GM18517 (cell line): ENCODE results near the gene SLC25A41.

Experiments used
- ATAC-seq: cut with Tn5 transposase; IDR thresholded peaks from one replicate; pipeline ENCODE4 v1.9.1; 2021; ENCODE audit warnings: mild to moderate bottlenecking, moderate library complexity; ENCODE audit not compliant: unreplicated experiment

The SLC25A41 gene

DNA sequence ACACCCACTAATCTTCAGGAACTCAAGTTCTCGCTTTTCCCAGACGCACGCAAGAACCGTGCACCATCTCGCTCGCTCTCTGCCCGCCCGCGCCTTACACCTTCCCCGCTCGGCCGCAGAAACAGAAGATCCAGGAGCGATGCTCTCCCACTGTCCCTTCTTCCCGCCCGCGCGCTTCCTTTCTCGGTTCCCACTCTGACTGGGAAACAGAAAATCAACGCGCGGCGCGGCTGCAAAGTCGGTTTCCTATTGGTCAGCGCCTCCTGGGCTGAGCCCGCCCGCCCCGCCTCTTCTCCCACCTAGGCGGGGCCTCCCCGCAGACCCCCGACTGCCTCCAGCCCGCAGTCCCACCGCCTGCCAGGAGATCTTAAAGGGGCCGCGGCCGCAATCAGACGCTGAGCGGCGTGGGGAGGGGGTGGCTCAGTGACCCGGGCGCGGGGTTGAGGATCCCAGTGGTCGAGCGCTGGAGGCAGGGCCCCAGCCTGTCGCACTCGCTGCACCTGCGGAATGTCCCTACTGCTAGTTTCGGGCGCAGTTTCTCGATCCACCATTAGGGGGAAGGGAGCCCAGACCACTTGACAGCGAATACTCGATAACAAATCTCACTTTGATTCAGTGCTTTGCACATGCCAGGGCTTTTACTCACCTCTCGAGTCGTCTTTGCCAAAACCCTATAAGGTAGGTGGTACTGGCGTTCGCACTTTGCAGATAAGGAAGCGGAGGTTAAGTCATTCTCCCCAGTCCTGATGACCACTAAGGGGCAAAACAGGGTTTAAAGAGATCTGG, 26.7 kb upstream of the SLC25A41 start:
- peak; percentile 72 for ATAC-seq

DNA sequence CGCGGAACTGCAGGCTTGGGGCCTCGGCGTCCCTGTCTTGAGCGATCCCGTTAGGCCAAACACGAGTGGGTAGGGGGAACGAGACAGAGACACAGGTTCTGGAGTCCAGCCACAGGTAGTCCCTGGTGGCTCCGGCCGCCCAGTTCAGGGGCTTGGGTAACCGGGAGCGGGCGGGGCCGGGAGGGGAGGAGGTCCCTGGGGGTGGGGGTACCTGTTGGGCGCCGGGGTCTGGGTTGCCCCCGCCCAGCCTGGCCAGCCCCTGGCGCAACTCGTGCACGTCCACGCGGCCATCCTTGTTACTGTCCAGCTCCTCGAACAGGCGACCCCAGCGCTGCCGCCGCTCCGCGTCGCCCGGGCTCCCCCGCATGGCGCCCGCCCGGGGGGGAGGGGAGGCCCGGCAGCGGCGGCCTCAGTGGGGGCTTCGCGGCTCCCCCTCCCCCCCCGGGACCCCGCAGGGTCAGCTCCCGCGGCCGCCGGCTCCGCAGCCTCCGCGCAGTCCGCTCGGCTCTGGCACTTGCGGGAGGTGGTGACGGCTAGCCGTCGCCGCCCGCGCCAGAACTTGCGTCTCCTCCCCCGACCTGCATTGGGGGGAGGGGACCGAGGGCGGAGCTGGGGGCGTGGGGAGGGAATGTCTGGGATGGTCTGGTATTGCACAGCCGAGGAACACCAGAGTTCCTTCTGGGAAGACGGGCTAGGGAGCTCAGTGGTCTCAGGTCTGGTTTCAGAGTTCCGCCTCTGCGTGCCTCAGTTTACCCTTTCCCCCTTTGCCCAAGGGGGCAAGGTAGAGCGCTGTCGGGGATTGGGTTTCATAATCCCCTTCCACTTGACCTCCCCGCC, 25.9 kb upstream of the SLC25A41 start, which contains the start of gene SLC25A23:
TSS of gene SLC25A23 (minus strand) at position 531 of the 837 bp plus-strand sequence. CDS start at position 367, 164 bp downstream.
- ATAC-seq = peak; percentile 15

DNA sequence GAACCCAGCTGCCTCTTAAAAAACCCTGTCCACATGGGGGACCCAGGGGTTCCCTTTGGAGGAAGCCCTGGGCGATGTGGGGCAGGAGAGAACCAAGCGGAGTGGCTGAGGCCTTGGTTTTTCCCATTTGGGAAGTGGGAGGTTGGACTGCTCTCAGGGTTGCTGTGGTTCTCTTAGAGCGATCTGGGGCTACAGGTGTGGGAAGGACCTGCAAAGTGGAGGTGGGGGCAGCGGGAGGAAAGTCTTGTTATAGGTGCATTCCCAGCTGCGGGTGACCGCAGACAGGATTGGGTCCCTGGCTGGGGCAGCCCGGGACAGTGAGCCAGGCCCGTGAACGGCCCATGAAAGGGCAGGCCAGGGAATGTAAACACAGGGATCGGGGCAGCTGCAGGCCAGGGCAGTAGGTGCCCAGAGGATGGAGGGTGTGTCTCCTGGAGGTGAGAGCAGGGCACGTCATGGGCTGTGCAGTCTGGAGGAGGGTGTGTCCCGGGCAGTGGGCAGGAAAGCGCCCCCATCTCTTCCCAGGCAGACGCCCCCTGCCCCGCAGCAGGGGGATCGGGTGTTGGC, 25.2 kb upstream of the SLC25A41 start:
- no peak for ATAC-seq

DNA sequence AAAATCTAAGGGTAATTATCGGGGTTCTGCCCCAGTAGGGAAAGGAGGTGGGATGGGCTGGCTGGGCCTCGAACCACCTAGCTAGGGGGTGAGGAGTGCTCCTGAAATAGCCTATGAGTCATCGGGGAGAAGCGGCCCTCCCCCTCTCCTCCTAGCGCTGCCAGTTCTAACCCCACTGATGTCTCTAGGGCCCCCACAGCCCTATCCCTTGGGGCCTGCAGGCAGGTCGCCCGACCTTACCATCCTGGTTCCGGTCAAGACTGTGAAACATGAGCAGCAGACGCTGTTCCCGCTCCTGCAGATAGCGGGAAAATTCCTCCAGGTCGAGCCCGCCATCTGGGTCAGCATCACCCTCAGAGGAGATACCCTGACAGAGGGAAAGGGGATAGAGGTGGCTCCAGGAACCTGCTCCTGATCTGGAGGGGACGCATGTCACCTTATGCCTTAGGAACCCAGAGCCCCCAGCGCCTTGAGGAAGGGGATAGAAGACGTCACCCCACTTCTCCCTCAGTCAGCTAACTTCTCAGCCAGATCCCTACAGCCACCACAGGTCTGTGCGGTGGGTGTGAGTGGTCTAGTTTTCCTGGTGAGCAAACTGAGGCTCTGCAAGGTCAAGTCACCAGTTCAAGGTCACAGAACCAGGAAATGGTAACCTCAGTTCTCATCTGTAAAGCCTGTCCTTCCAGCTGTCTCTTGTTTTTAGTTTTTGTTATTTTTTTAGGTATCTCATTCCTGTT, 24.6 kb upstream of the SLC25A41 start:
- ATAC-seq = no peak

DNA sequence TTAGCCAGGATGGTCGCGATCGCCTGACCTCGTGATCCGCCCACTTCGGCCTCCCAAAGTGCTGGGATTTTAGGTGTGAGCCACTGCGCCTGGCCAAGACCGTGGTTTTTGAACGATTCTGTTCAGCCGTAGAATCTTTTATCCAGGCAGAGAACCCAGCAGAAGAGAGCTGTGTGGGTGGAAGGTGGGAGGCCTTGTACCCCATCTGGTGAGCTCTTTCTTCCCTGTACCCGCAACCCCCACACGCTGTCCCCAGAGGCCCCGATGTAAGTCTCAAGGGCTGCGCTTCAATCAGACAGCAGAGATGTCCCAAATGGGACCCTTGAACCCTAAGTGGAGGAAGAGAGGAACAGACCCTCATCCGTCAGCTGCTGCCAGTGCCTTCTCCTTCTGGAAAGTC, 22.4 kb upstream of the SLC25A41 start:
- ATAC-seq = no peak

DNA sequence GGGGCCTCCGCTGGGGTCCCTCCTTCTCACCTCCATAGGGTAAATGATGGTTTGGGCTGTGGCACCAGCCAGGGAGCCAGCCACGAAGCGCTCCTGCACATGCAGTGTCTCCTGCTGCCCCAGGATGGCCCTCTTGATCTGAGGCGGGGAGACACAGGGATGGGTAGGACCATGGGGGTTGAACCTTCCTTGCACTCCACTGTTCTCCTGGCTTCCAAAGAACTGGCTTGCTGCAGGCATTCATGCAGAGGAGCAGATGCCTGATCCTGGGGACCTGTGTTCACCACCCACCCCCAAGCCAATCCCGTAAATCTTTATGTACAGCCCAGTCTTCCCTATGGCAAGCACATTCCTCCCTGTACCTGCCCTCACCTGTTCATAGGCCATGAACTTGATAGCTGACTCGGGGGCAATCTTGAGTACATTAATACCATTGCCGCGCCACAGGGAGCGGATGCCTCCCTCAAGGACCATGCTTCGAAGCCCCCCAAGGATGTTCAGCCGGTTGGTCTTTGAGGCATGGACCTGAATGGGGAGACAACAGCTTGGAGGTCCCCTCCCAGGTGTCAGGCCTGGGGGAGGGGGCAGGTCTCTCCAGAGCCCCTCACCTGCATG, 20.5 kb upstream of the SLC25A41 start:
- ATAC-seq = no peak

DNA sequence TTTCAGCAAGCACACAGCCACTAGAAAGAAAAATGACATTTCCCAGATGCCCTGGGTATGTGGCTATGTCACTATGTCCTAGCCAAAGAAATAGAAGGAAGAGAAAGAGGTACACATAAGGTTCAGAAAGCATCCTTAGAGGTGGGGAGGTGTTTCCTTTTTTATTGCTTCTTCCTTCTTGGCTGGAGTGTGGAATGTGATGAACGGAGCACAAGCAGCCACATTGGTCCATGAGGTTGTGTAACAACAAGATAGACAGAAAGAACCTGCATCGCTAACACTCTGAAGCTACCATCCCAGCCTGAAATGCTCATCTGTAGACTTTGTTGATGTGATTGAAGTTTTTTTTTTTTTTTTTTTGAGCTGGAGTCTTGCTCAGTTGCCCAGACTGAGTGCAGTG, 19.3 kb upstream of the SLC25A41 start:
- ATAC-seq = no peak

DNA sequence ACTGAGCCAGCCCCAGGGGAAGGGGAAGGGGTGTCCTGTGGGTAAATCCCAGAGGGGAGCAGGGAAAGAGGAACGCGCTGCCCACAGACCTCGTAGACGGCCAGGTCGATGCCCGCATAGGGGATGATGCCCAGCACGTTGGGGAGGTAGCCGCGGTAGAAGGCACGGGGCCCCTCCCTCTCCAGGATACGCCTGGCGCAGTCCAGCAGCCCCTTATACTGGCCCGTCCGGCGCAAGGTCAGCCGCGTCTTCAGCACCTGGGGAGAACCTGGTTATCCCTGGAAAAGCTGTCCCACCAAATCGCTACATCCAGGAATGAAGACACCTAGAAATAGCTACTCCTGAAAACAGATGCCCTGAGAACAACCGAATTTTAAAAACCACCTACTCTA, 18.7 kb upstream of the SLC25A41 start:
- ATAC-seq = no peak

DNA sequence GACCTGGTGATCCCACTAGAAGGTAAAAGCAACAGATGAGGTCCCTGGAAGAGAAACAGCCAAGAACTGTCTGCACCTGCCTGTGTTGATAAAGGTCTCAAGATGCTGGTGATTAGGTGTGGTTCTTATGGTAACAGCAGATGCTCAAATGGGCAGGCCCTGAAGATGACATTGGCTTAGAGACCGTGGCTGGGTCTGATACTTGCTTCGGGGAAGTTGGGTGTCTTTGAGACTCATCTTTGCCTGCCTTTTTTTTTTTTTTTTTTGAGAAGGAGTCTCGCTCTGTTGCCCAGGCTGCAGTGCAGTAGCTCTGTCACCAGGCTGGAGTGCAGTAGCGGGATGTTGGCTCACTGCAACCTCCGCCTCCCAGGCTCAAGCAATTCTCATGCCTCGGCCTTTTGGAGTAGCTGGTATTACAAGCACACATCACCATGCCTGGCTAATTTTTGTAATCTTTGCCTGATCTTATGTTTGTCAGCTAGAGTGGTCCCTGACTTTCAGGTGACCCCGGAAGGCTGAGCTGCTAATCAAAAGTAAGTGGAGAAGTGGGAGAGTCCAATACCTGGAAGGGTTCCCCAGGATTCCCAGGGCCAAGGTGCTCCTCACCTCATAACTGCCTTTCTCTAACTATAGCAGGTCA, 18.1 kb upstream of the SLC25A41 start:
- ATAC-seq = no peak

DNA sequence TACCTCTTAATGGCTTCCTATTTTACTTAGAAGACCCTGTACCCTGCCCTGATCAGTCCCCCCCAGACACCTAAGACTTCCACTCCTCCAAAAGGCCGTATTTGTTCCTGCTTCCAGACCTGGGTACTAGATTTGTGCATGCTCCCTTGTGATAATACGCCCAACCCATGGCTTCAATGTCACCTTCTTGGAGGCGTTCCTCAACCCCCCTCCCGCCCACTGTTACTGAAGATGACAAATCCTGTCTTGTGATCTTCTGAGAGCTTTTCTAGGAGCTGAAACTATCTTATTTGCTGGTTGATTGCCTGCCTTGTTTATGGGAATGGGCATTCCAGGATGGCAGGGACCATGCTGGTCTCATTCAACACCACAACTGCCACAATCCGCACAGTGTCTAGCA, 16.6 kb upstream of the SLC25A41 start:
- no peak for ATAC-seq

DNA sequence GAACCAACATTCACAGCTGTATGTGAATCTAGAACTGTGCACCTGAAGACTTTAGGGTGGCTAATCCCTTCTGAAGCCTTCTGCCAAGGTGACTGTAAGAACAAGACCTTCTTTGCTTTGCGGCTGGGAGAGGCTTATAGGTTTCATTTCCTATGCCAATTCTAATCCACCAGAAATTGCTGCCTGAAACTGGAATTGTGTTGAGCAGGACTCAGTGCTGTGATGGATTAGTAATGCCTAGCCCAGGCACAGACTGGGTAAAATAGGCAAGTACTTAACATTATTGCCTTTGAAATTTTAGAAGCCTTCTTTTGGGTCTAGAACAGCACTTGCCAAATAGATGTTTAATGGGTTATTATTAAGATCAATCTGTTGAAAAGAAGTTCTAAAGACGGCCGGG, 14.5 kb upstream of the SLC25A41 start:
- no peak for ATAC-seq

DNA sequence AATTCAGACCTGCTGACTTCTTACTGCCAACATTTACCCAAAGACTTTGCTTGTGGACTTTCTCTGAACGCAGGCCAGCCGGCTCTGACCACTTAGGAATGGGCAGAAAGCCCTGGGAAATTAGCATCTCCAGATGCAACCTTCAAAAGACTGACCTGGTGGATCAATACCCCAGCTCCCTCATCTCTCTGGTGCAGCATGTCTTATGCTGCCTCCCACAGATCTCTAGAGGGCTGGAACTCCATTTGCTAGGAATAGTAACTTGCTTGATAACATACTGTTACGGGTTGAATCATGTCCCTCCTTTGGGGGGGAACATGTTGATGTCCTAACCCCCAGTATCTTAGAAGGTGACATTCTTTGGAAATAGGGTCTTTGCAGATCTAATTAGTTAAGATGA, 12.9 kb upstream of the SLC25A41 start:
- no peak for ATAC-seq

DNA sequence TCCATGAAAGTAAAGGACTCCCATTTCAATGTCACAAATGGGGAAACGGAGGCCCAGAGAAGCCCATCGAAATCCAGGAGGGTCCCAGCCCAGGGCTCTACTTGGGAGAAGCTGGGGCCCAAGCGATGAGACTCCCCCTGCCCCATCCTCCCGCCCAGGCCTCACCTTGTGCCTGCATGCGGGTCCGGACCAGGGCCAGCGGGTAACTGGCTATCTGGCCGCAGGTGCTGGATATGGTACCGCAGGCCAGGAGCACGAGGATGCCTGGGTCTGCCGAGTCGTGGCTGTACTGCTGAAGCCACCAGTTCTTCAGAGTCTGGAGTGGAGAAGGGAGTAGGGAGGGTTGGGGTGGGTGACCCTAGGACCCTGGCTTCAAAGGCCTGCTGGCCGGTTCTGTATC, 10.4 kb upstream of the SLC25A41 start:
- ATAC-seq = no peak

DNA sequence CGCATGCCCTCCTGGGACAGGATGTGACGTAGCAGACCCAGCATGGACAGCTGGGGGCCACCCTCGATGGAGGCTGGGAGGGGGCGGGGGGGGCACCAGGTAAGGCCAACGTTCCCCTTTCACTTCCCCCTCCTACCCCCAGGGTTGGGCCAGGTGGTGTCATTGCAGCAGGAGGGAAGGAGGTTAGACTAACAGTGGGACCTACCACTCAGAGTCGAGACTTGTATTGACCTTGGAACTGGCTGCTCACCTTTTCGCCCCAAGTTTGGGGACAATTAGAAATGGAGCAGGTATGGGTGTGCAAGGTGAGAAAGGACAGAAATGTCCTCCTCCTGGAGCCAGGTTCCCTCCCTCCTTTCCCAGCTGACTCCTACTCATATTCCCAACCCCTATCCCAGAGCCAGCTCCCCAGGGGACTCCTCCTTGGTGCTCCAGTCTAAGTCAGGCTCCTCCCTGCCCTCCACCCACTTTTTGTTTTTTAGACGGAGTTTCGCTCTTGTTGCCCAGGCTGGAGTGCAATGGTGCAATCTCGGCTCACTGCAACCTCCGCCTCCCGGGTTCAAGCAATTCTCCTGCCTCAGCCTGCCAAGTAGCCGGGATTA, 8.6 kb upstream of the SLC25A41 start:
- ATAC-seq = no peak

DNA sequence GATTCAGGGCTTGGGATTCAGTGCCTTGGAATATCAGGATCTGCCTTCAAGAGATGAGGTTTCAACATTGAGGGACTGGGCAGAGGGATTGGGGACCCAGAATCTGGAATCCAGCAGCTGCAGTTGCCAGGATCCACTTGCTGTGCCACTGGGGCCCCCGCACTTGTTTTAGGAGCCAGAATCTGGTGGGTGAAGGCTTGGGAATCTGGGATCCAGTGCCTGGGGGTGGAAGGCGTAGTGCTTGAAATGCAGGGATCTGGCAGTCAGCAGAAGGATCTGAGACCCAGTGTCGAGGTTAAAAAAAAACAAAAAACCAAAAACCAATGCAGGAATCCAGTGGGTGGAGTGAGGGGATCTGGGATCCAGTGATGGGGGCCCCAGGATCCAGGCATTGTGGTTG, 7.3 kb upstream of the SLC25A41 start:
- ATAC-seq = no peak

DNA sequence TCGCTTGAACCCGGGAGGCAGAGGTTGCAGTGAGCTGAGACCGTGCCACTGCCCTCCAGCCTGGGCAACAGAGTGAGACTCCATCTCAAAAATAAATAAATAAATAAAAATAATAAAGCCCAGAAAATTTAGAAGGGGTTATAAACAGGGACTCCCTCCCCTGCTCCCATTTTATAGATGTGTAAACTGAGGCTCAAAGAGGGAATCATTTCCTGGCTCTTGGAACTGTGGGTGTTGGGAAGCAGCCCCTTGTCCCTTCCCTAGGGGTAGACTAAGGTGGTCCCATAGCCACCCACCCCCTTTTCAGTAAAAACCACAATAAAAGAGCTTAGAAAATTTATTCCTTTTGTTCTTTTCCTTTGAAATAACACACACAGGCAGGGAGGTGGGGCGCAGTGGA, 6.2 kb upstream of the SLC25A41 start:
- no peak for ATAC-seq

DNA sequence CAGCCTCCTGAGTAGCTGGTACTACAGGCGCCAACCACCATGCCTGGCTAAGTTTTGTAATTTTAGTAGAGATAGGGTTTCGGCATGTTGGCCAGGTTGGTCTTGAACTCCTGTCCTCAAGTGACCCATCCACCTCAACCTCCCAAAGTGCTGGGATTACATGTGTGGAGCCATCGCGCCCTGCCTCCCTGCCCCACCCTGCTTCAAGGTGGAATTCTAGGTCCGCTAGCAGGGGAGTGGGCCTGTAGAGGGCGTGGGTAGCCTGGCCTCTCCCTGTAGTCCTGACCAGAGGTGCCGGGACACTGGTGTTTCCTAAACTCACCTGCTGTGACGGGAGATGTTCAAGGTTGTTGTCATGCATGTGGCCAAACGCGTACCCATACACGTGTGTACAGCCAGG, 398 bp downstream of the SLC25A41 start:
- ATAC-seq = no peak

DNA sequence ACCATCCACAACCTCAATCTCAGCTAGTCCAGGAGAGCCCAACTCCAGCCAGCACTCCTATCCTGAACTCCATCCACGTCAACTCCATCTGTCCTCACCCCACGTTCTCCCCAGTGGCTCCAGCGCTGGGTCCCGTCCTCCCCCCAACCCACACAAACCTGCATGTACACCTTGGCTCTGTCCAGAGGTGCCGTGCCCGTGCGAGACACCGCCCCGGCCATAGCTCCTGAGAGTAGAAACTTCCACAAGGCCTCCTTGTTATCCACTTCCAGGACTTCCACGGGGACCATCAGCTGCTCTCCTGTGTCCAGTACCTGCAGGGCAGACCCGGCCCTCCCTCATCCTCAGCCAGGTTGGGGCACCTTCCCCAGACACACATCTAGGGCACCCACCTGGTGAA, 1.7 kb downstream of the SLC25A41 start:
- ATAC-seq = no peak

DNA sequence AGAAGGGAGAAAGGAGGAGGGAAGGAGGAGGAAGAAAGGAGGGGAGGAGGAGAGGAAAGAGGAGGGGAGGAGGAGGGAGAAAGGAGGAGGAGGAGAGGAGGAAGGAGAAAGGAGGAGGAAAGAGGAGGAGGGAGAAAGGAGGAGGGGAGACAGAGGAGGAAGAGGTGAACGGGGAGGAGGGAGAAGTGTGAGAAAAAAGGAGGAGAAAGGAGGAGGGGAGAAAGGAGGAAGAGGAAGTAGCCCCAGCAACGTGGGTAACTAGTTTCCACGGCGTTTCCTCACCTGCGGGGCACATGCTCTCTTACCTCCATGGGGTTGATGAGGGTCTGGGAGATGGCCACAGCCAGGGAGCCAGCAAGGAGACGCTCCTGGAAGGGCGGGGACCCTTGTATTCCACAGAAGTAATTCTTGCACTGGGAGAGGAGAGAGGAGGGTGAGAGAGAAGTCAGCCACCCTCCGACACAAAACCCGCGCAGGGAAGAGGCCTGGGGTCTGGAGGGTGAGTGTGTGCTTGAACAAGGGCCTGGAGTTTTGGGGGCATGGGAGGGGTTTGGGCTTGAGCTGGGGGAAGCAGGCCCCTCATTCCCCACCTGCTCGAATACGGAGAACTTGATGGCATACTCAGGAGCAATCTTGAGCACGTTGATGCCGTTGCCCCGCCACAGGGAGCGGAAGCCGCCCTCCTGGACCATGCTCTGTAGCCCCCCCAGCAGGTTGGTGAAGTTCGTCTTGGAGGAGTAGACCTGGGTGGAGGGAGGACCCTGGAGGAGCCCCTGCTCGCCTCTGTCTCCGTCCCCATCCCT, 3.9 kb downstream of the SLC25A41 start:
- no peak for ATAC-seq
